ENCODE results near the gene MRPL21. TPM values are rescaled to one million over a fixed set of nuclear protein-coding genes. Genes with fewer than 3 reads are reported as not detected.

Gene MRPL21
- total RNA-seq, 1 donor from 2014 or later: 50.3 TPM

GRCh38 chr11:68848429-68848828 is 55.2 kb downstream of the MRPL21 start:
- TF ChIP-seq CTCF (IDR thresholded peaks at IDR 0.05): no peak
- Mint-ChIP-seq H3K4me1 (ENCODE audit: unreplicated experiment) (peaks cover 13% of the 10 kb centered on the region), H3K36me3 (ENCODE audit: unreplicated experiment) (peaks cover 2% of the 10 kb centered on the region), H3K27me3 (ENCODE audit: unreplicated experiment) (peaks cover 13% of the 10 kb centered on the region), H3K27ac (ENCODE audit: unreplicated experiment) (no peak overlapping the region), H3K4me3 (ENCODE audit: unreplicated experiment) (no peak overlapping the region), H3K9me3 (ENCODE audit: unreplicated experiment) (no peaks in the 10 kb centered on the region)
- no peak for DNase-seq (ENCODE audit: extremely low spot score, unreplicated experiment)

- Mint-ChIP-seq H3K4me3 (ENCODE audit: unreplicated experiment) (no peak overlapping the region), H3K9me3 (ENCODE audit: unreplicated experiment) (no peaks in the 10 kb centered on the region), H3K36me3 (ENCODE audit: unreplicated experiment) (peaks cover 2% of the 10 kb centered on the region), H3K27ac (ENCODE audit: unreplicated experiment) (no peak overlapping the region), H3K4me1 (ENCODE audit: unreplicated experiment) (peaks cover 21% of the 10 kb centered on the region), H3K27me3 (ENCODE audit: unreplicated experiment) (peaks cover 13% of the 10 kb centered on the region)
- no peak for DNase-seq (ENCODE audit: extremely low spot score, unreplicated experiment)
- TF ChIP-seq CTCF (IDR thresholded peaks at IDR 0.05): no peak
These were observed 56.2 kb downstream of the MRPL21 start for GRCh38 chr11:68847395-68847794.

- Mint-ChIP-seq H3K9me3 (ENCODE audit: unreplicated experiment) (no peaks in the 10 kb centered on the region), H3K36me3 (ENCODE audit: unreplicated experiment) (peaks cover 2% of the 10 kb centered on the region), H3K4me3 (ENCODE audit: unreplicated experiment) (no peak overlapping the region), H3K27ac (ENCODE audit: unreplicated experiment) (no peak overlapping the region), H3K4me1 (ENCODE audit: unreplicated experiment) (peaks cover 26% of the 10 kb centered on the region), H3K27me3 (ENCODE audit: unreplicated experiment) (peaks cover 11% of the 10 kb centered on the region)
- no peak for TF ChIP-seq CTCF (IDR thresholded peaks at IDR 0.05)
- no peak for DNase-seq (ENCODE audit: extremely low spot score, unreplicated experiment)
These were observed 58.2 kb downstream of the MRPL21 start for GRCh38 chr11:68845351-68846002.

GRCh38 chr11:68844801-68845200 is 58.8 kb downstream of the MRPL21 start:
- no peak for DNase-seq (ENCODE audit: extremely low spot score, unreplicated experiment)
- no peak for TF ChIP-seq CTCF (IDR thresholded peaks at IDR 0.05)
- peaks cover 11% of the 10 kb centered on the region for H3K27me3 Mint-ChIP-seq (ENCODE audit: unreplicated experiment)
- no peak overlapping the region for H3K27ac Mint-ChIP-seq (ENCODE audit: unreplicated experiment)
- no peak overlapping the region for H3K4me3 Mint-ChIP-seq (ENCODE audit: unreplicated experiment)
- H3K4me1 Mint-ChIP-seq (ENCODE audit: unreplicated experiment): peaks cover 33% of the 10 kb centered on the region
- H3K9me3 Mint-ChIP-seq (ENCODE audit: unreplicated experiment): no peaks in the 10 kb centered on the region
- peaks cover 2% of the 10 kb centered on the region for H3K36me3 Mint-ChIP-seq (ENCODE audit: unreplicated experiment)

GRCh38 chr11:68844376-68844775 is 59.3 kb downstream of the MRPL21 start:
- Mint-ChIP-seq H3K27me3 (ENCODE audit: unreplicated experiment) (peaks cover 11% of the 10 kb centered on the region), H3K9me3 (ENCODE audit: unreplicated experiment) (no peaks in the 10 kb centered on the region), H3K36me3 (ENCODE audit: unreplicated experiment) (peaks cover 2% of the 10 kb centered on the region), H3K4me1 (ENCODE audit: unreplicated experiment) (peaks cover 37% of the 10 kb centered on the region), H3K27ac (ENCODE audit: unreplicated experiment) (no peak overlapping the region), H3K4me3 (ENCODE audit: unreplicated experiment) (peak overlapping the region; percentile 30)
- no peak for DNase-seq (ENCODE audit: extremely low spot score, unreplicated experiment)
- no peak for TF ChIP-seq CTCF (IDR thresholded peaks at IDR 0.05)
